Measurements from ENCODE around the gene CALU. TPM values are rescaled to one million over a fixed set of nuclear protein-coding genes. Genes with fewer than 3 reads are reported as not detected.

The CALU gene
- total RNA-seq, 2 experiments from 2014 or later: 30.9 to 33.1 TPM

DNA sequence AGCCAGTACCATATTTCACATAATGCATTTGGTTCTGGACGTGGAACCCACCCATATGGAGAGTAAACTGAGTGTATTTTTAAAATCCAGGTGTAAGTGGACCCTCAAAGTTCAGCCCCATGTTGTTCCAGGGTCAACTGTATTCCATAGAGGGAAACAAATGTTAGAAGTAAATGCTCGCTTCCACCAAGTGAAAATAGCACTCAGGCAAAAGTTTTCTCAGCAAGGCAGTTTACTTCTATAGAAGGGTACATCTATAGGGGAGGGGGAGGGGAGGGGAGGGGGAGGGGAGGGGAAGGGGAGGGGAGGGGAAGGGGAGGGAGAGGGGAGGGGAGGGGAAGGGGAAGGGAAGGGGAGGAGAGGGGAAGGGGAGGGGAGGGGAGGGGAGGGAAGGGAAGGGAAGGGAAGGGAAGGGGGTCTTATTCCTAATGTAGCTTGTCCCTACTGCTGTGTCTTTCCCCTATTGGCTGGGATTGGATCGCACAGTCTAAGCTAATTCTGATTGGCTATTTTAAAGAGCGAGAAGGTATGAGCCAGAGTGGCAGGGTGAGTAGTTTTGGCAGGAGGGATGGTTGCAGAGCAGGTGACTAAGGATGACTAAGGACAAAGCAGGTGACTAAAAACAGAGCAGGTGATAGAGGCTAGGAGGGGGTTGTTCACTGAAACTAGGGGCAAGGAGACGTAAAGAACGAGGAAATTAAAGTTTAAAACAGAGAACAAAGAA, 37.9 kb upstream of the CALU start:
- intact Hi-C loops (cut with micrococcal nuclease): no loop called here
- Mint-ChIP-seq H3K9me3 (no peaks in the 10 kb centered on the region), H3K36me3 (ENCODE audit: low read depth) (no peaks in the 10 kb centered on the region), H3K27me3 (peaks cover 40% of the 10 kb centered on the region), H3K27ac (no peak overlapping the region), H3K4me1 (ENCODE audit: low read depth) (peaks cover 8% of the 10 kb centered on the region), H3K4me3 (no peak overlapping the region)
- CTCF ChIA-PET: interaction anchor here (1.0 kb wide), 1 partner anchor 30 kb away, joined by 3 read pairs; no protein-coding TSS in a partner anchor
- DNase-seq: no peak
- ATAC-seq: no peak
- POLR2A ChIA-PET: no interaction called here
- TF ChIP-seq, protein P1, sequence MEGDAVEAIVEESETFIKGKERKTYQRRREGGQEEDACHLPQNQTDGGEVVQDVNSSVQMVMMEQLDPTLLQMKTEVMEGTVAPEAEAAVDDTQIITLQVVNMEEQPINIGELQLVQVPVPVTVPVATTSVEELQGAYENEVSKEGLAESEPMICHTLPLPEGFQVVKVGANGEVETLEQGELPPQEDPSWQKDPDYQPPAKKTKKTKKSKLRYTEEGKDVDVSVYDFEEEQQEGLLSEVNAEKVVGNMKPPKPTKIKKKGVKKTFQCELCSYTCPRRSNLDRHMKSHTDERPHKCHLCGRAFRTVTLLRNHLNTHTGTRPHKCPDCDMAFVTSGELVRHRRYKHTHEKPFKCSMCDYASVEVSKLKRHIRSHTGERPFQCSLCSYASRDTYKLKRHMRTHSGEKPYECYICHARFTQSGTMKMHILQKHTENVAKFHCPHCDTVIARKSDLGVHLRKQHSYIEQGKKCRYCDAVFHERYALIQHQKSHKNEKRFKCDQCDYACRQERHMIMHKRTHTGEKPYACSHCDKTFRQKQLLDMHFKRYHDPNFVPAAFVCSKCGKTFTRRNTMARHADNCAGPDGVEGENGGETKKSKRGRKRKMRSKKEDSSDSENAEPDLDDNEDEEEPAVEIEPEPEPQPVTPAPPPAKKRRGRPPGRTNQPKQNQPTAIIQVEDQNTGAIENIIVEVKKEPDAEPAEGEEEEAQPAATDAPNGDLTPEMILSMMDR (IDR thresholded peaks at IDR 0.05): no peak

DNA sequence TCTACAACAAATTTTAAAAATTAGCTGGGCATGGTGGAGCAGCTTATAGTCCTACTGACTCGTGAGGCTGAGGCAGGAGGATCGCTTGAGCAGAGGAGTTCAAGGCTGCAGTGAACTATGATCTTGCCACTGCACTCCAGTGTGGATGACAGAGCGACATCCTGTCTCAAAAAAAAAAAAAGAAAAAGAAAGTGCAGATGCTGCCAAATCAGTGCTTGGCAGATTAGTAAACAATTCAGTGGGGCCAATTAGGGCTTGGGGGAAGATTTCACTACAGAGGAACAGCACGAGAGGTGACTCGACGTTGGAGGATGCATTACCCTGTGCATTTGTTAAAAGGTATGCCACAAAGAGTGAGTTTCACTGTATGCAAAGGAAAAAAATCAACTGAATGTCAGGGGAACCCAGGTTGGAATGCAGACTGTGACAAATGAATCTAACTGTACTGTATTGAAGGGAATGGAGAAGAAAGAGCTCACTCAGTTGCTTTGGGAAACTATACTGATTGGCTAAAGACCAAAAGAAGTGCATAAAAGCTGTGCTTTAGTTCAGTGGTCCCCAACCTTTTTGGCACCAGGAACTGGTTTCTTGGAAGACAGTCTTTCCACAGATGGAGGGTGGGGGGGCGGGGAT, 35.4 kb upstream of the CALU start:
- H3K4me3 Mint-ChIP-seq: no peak overlapping the region
- peaks cover 15% of the 10 kb centered on the region for H3K27me3 Mint-ChIP-seq
- no peaks in the 10 kb centered on the region for H3K36me3 Mint-ChIP-seq (ENCODE audit: low read depth)
- POLR2A ChIA-PET: no interaction called here
- ATAC-seq: no peak
- DNase-seq: no peak
- intact Hi-C loops (cut with micrococcal nuclease): no loop called here
- H3K27ac Mint-ChIP-seq: no peak overlapping the region
- H3K9me3 Mint-ChIP-seq: no peaks in the 10 kb centered on the region
- TF ChIP-seq, protein P1 (IDR thresholded peaks at IDR 0.05): no peak
- peaks cover 2% of the 10 kb centered on the region for H3K4me1 Mint-ChIP-seq (ENCODE audit: low read depth)
- CTCF ChIA-PET: interaction anchor here (2.1 kb wide), 1 partner anchor 180 kb away, joined by 5 read pairs; no protein-coding TSS in a partner anchor

DNA sequence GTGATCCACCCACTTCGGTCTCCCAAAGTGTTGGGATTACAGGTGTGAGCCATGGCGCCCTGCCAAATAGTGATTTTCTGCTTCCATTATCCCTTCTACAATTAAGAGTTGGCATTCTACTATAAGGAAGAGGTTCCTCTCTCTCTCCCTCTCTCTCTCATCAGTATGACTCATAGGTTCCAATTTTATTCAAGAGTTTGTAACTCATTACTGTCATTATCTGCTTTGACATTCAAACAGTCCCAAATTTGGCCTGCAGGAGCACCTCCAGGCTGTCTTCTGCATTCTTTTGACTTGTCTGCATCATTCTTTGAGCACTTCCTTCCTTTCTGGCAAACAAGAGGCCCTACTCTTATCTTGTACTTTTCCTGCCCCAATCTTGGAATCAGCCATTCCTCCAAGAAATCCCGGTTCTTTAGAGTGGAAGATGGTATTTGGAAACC, 33.2 kb upstream of the CALU start:
- DNase-seq (no peak), ATAC-seq (peak; percentile 64)
- Mint-ChIP-seq H3K27me3 (peaks cover 6% of the 10 kb centered on the region), H3K9me3 (no peaks in the 10 kb centered on the region), H3K4me3 (no peak overlapping the region), H3K36me3 (ENCODE audit: low read depth) (no peaks in the 10 kb centered on the region), H3K27ac (no peak overlapping the region), H3K4me1 (ENCODE audit: low read depth) (peaks cover 2% of the 10 kb centered on the region)
- intact Hi-C loops (cut with micrococcal nuclease): no loop called here
- ChIA-PET POLR2A (no interaction called here), CTCF (no interaction called here)
- TF ChIP-seq, protein P1 (IDR thresholded peaks at IDR 0.05): no peak

DNA sequence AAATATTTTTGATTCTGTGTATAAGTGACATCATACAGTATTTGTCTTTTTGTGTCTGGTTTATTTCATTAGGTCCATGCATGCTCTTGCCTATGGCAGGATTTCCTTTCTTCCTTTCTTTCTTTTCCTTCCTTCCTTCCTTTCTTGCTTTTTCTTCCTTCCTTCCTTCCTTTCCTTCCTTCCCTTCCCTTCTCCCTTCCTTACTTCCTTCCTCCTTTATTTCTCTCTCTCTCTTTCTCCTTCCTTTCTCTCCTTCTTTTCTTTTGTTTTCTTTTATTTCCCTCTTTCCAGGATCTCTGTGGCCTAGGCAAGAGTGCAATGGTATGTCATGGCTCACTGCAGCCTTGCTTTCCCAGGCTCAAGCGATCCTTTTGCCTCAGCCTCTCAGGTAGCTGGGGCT, 31.4 kb upstream of the CALU start:
- intact Hi-C loops (cut with micrococcal nuclease): no loop called here
- H3K9me3 Mint-ChIP-seq: no peaks in the 10 kb centered on the region
- DNase-seq: no peak
- CTCF ChIA-PET: interaction anchor here (1.4 kb wide), 1 partner anchor 281 kb away, joined by 3 read pairs; no protein-coding TSS in a partner anchor
- no peak overlapping the region for H3K4me3 Mint-ChIP-seq
- H3K36me3 Mint-ChIP-seq (ENCODE audit: low read depth): no peaks in the 10 kb centered on the region
- ATAC-seq: no peak
- peaks cover 2% of the 10 kb centered on the region for H3K4me1 Mint-ChIP-seq (ENCODE audit: low read depth)
- POLR2A ChIA-PET: no interaction called here
- no peak overlapping the region for H3K27ac Mint-ChIP-seq
- TF ChIP-seq, protein P1 (IDR thresholded peaks at IDR 0.05): no peak
- H3K27me3 Mint-ChIP-seq: peaks cover 1% of the 10 kb centered on the region

DNA sequence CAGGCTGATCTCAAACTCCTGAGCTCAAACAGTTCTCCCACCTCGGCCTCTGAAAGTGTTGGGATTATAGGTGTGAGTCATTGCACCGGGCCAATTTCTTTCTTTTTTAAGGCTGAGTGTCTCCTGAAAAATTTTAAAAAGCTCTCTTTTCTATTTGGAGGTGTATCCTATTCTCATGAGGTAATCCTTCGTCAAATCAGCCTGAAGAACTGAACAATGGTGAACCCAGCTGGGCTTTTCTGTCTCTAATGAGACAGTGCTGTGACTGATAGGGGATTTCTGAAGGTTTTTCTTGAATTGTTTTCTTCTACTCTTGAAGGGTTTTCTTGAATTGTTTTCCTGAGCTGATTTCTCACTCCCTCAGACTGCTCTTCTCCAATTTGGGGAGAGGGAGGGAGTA, 30.9 kb upstream of the CALU start:
- Mint-ChIP-seq H3K27me3 (peaks cover 1% of the 10 kb centered on the region), H3K27ac (no peak overlapping the region), H3K9me3 (no peaks in the 10 kb centered on the region), H3K4me1 (ENCODE audit: low read depth) (peaks cover 2% of the 10 kb centered on the region), H3K4me3 (no peak overlapping the region), H3K36me3 (ENCODE audit: low read depth) (no peaks in the 10 kb centered on the region)
- DNase-seq (no peak), ATAC-seq (no peak)
- TF ChIP-seq, protein P1 (IDR thresholded peaks at IDR 0.05): no peak
- POLR2A ChIA-PET: no interaction called here
- intact Hi-C loops (cut with micrococcal nuclease): no loop called here
- CTCF ChIA-PET: interaction anchor here (1.4 kb wide), 1 partner anchor 281 kb away, joined by 3 read pairs; no protein-coding TSS in a partner anchor
